Activated T-cell treated with anti-CD3 and anti-CD28 coated beads, Interleukin-2, amount 50 U/mL, for 4 hours (primary cell): ENCODE results near the gene LHPP. TPM values are rescaled to one million over a fixed set of nuclear protein-coding genes. Genes with fewer than 3 reads are reported as not detected.
A peak's percentile ranks its signal among the peaks of the same experiment; 100 is the strongest.

Experiments used
- ATAC-seq, 2 donors: fragments of 200-7000 bp; cut with Tn5 transposase; one replicate each; pipeline ENCODE4 v1.10.0; 2021
- DNase-seq: peaks from one replicate; pipeline ENCODE4 v3.0.0-alpha.2; 2020
- H3K27me3 Mint-ChIP-seq: one replicate; pipeline ENCODE4 v1.8.0; 2021; ENCODE audit warnings: low read depth, mixed read lengths
- H3K36me3 Mint-ChIP-seq: one replicate; pipeline ENCODE4 v1.8.0; 2022; ENCODE audit warnings: mixed read lengths; ENCODE audit not compliant: insufficient read depth
- H3K4me1 Mint-ChIP-seq: one replicate; pipeline ENCODE4 v1.8.0; 2021; ENCODE audit warnings: low read depth, mixed read lengths
- H3K4me3 Mint-ChIP-seq: one replicate; pipeline ENCODE4 v1.8.0; 2021; ENCODE audit warnings: mild to moderate bottlenecking, moderate library complexity, mixed read lengths
- H3K9me3 Mint-ChIP-seq: one replicate; pipeline ENCODE4 v1.8.0; 2021; ENCODE audit warnings: mixed read lengths
- total RNA-seq, 3 donors: library from RNA; stranded (reverse); gene quantifications; one replicate each; pipeline ENCODE4 v1.2.1, GENCODE V29; 2021

LHPP gene
- total RNA-seq, 3 donors from 2014 or later: 2.5 to 3.3 (median 3.2) TPM

- no peaks in the 10 kb centered on the region for H3K27me3 Mint-ChIP-seq
- peaks cover 3% of the 10 kb centered on the region for H3K36me3 Mint-ChIP-seq
- no peaks in the 10 kb centered on the region for H3K9me3 Mint-ChIP-seq
- no peak overlapping the region for H3K4me3 Mint-ChIP-seq
- peaks cover 68% of the 10 kb centered on the region for H3K4me1 Mint-ChIP-seq
- no peak for DNase-seq
- no peak for ATAC-seq
Observed at GRCh38 chr10:124627866-124628675, 166.4 kb downstream of the LHPP start.

DNA sequence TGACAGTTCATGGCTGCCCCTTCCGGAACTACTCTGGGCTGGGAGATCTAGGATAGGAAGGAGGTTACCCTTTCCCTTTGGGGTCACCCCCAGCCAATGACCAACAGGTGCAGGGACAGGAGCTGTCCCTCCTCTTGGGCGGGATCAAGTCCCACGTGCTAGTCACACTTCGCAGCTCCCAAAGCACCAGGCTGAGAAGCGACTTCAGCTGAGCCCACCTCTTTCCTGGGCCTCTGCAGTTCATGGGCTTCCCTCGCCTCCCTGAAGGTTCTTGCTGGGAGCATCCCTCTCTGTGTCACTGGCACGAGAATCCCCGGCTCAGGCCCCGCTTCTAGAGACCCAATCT, 167.0 kb downstream of the LHPP start:
- DNase-seq (no peak), ATAC-seq (no peak)
- no peak overlapping the region for H3K4me3 Mint-ChIP-seq
- H3K36me3 Mint-ChIP-seq: peaks cover 7% of the 10 kb centered on the region
- H3K4me1 Mint-ChIP-seq: peaks cover 72% of the 10 kb centered on the region
- H3K27me3 Mint-ChIP-seq: no peaks in the 10 kb centered on the region
- no peaks in the 10 kb centered on the region for H3K9me3 Mint-ChIP-seq

GRCh38 chr10:124629415-124629814, 167.8 kb downstream of the LHPP start:
- peaks cover 7% of the 10 kb centered on the region for H3K36me3 Mint-ChIP-seq
- peaks cover 69% of the 10 kb centered on the region for H3K4me1 Mint-ChIP-seq
- no peak overlapping the region for H3K4me3 Mint-ChIP-seq
- H3K27me3 Mint-ChIP-seq: no peaks in the 10 kb centered on the region
- DNase-seq (no peak), ATAC-seq (no peak)
- H3K9me3 Mint-ChIP-seq: no peaks in the 10 kb centered on the region

- ATAC-seq (no peak), DNase-seq (no peak)
- peaks cover 7% of the 10 kb centered on the region for H3K36me3 Mint-ChIP-seq
- H3K4me1 Mint-ChIP-seq: peaks cover 71% of the 10 kb centered on the region
- H3K27me3 Mint-ChIP-seq: no peaks in the 10 kb centered on the region
- H3K9me3 Mint-ChIP-seq: no peaks in the 10 kb centered on the region
- no peak overlapping the region for H3K4me3 Mint-ChIP-seq
Observed at GRCh38 chr10:124629842-124630241, 168.2 kb downstream of the LHPP start.

DNA sequence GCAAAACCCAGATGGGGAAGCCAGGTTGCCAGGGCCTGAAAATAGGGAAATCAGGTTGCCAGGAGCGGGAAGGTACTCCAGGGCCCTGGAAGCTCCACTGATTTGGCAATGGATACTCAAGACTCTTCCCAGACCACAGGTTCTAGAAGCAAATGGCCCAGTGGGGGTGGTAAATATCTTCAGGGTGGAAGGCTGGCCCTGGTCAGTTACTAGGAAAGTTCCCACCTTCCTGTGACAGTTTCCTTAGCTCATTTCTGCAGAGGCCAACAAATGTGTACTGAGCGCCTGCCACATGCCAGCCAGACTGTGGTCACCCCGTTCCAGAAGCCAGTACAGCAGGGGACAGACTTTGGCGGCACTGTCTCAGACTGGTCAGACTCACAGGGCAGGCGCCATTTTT, 168.9 kb downstream of the LHPP start:
- ATAC-seq (no peak), DNase-seq (no peak)
- H3K4me3 Mint-ChIP-seq: no peak overlapping the region
- no peaks in the 10 kb centered on the region for H3K9me3 Mint-ChIP-seq
- peaks cover 69% of the 10 kb centered on the region for H3K4me1 Mint-ChIP-seq
- no peaks in the 10 kb centered on the region for H3K27me3 Mint-ChIP-seq
- peaks cover 7% of the 10 kb centered on the region for H3K36me3 Mint-ChIP-seq

DNA sequence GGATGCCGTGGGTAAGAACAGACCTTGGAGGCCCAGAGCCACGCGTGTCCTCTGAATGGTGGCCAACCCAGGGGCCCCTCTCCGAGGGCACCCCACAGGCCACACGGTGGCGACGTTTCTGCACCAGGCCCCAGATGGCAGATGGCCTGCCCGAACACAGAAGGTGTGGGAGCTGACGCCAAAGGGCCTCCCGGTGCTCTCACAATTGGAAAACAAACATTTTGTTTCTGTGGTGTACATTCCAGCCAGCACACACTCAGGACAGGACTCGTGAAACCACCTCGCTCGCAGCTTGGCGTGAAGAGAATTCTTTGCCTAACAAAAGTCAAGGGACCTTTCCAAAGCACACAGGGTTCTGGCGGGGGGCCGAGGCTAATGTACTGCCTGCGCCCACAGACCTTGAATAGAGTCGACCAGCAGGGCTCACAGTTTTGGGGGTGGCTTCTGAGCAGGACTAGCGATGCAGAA, 170.5 kb downstream of the LHPP start:
- Mint-ChIP-seq H3K9me3 (no peaks in the 10 kb centered on the region), H3K36me3 (peaks cover 7% of the 10 kb centered on the region), H3K27me3 (no peaks in the 10 kb centered on the region), H3K4me3 (no peak overlapping the region), H3K4me1 (peaks cover 70% of the 10 kb centered on the region)
- peak in 1 of 2 donors; percentile 18 for ATAC-seq
- DNase-seq: peak; percentile 38

GRCh38 chr10:124632566-124632965, 170.9 kb downstream of the LHPP start:
- no peaks in the 10 kb centered on the region for H3K9me3 Mint-ChIP-seq
- H3K4me3 Mint-ChIP-seq: no peak overlapping the region
- peaks cover 70% of the 10 kb centered on the region for H3K4me1 Mint-ChIP-seq

GRCh38 chr10:124636271-124636995, 174.8 kb downstream of the LHPP start:
- peak; percentile 45 to 60 for ATAC-seq
- Mint-ChIP-seq H3K4me3 (peak overlapping the region; percentile 47), H3K36me3 (peaks cover 10% of the 10 kb centered on the region), H3K9me3 (no peaks in the 10 kb centered on the region), H3K4me1 (peaks cover 85% of the 10 kb centered on the region), H3K27me3 (no peaks in the 10 kb centered on the region)
- no peak for DNase-seq

More at GRCh38 chr10:124632566-124632965, 170.9 kb downstream of the LHPP start:
- H3K36me3 Mint-ChIP-seq: peaks cover 10% of the 10 kb centered on the region
- no peaks in the 10 kb centered on the region for H3K27me3 Mint-ChIP-seq
- no peak for DNase-seq
- ATAC-seq: no peak

- Mint-ChIP-seq H3K4me3 (peak overlapping the region; percentile 26), H3K4me1 (peaks cover 85% of the 10 kb centered on the region), H3K36me3 (peaks cover 10% of the 10 kb centered on the region), H3K9me3 (no peaks in the 10 kb centered on the region), H3K27me3 (no peaks in the 10 kb centered on the region)
- ATAC-seq (no peak), DNase-seq (no peak)
Observed at GRCh38 chr10:124637091-124637700, 175.6 kb downstream of the LHPP start.

DNA sequence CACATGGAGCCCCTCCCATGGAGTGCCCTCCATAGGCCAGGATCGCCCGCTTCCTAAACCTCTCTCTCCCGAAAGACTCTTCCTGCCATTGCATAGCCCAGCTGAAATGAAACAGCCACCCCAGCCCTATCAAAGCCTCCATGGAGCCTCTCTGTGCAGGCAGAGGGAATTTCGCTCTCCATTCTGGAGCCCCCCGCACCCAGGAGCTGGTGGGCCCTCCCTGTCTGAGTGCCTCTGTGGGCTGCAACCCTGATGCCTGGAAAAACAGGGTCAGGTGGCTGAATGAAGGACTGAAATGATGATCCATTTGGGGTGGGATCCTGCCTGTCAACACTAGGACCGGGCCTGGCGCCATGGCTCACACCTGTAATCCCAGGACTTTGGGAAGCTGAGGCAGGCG, 176.1 kb downstream of the LHPP start:
- Mint-ChIP-seq H3K4me1 (peaks cover 85% of the 10 kb centered on the region), H3K27me3 (no peaks in the 10 kb centered on the region), H3K4me3 (no peak overlapping the region), H3K36me3 (peaks cover 12% of the 10 kb centered on the region), H3K9me3 (no peaks in the 10 kb centered on the region)
- ATAC-seq (no peak), DNase-seq (no peak)

DNA sequence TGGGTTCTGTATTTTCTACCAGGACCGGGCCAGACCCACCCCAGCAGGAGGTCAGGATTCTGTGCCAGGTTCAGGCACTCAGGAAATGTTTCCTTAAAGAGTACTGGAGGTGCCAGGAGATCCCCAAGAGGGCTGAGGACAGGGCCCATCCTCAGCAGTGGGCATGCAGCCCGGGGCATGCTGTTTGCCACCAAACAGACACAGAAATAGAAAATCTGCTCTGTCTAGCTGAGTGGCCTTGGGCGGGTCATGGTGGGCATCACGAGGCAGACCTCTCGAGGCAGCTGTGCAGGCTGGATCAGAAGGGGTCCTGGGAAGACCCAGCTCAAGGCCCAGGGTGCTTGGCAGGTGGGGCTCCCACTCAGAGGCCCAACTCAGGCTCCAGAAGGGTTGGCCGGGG, 177.6 kb downstream of the LHPP start:
- Mint-ChIP-seq H3K4me1 (peaks cover 87% of the 10 kb centered on the region), H3K27me3 (no peaks in the 10 kb centered on the region), H3K36me3 (peaks cover 7% of the 10 kb centered on the region), H3K9me3 (no peaks in the 10 kb centered on the region), H3K4me3 (no peak overlapping the region)
- DNase-seq (no peak), ATAC-seq (no peak)

GRCh38 chr10:124639646-124640045, 178.0 kb downstream of the LHPP start:
- DNase-seq (no peak), ATAC-seq (no peak)
- H3K9me3 Mint-ChIP-seq: no peaks in the 10 kb centered on the region
- H3K36me3 Mint-ChIP-seq: peaks cover 7% of the 10 kb centered on the region
- H3K4me3 Mint-ChIP-seq: no peak overlapping the region
- H3K27me3 Mint-ChIP-seq: no peaks in the 10 kb centered on the region
- peaks cover 89% of the 10 kb centered on the region for H3K4me1 Mint-ChIP-seq

DNA sequence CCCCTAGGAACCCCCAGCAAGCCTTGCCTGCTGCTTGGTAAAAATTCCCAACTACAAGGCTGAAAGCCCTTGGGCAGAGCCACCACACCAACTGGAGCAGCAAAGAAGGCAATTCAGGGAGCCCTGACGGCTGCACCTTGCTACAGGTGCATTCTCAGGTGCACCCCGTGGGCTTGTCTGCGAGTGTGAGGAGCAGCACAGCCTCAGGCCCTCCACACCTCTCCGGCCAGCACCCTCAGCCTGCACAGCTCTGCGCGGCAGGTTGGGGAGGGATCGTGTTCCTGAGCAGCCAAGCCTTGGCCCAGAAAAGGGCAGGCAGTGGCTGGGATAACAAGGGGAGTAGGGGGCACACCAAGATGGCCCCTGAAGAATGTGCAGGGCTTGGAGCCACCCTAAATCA, 178.4 kb downstream of the LHPP start:
- H3K4me3 Mint-ChIP-seq: no peak overlapping the region
- no peaks in the 10 kb centered on the region for H3K27me3 Mint-ChIP-seq

GRCh38 chr10:124640538-124641231, 179.1 kb downstream of the LHPP start:
- ATAC-seq (peak; percentile 30 to 35), DNase-seq (no peak)
- Mint-ChIP-seq H3K27me3 (no peaks in the 10 kb centered on the region), H3K4me3 (peak overlapping the region; percentile 62), H3K4me1 (peaks cover 92% of the 10 kb centered on the region), H3K36me3 (peaks cover 7% of the 10 kb centered on the region), H3K9me3 (no peaks in the 10 kb centered on the region)

More for the DNA sequence above, 178.4 kb downstream of the LHPP start:
- DNase-seq: no peak
- ATAC-seq: no peak
- no peaks in the 10 kb centered on the region for H3K9me3 Mint-ChIP-seq
- peaks cover 91% of the 10 kb centered on the region for H3K4me1 Mint-ChIP-seq
- H3K36me3 Mint-ChIP-seq: peaks cover 7% of the 10 kb centered on the region
